ENCODE data around the gene SETD9.

SETD9 gene

DNA sequence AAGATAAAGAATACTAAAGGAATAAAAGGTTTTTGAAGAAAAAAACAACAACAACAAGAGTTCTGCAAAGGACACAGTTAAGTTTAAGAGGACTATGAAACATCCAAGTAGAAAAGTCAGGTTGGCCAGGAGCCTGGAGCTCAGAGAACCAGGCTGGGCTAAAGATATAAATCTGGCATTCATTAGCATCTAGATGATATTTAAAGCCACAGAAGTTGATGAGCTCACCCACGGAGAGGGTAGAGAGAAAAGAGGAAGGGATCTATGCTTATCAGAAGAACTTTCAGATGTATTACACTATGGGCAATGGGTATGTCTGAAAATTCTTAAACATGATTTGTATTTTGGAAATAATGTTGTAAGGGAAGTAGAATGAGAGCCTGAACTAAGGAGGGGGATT, 32.6 kb downstream of the SETD9 start:
- Histone ChIP-seq H3K9ac (ENCODE audit: low read depth, low read length) (no peak overlapping the region), H3K4me3 (ENCODE audit: low read length) (no peak overlapping the region), H3K27me3 (ENCODE audit: insufficient read depth, low read length) (no peaks in the 10 kb centered on the region), H3K9me3 (ENCODE audit: insufficient read depth, low read depth, low read length) (no peaks in the 10 kb centered on the region), H3K36me3 (ENCODE audit: insufficient read depth, low read length) (peaks cover 97% of the 10 kb centered on the region), H3K4me1 (ENCODE audit: insufficient read depth, low read length) (no peaks in the 10 kb centered on the region), H3K27ac (ENCODE audit: low read depth, low read length) (no peak overlapping the region)
- WGBS, result 88% methylated on average over 1 of the region's 1 CpG

DNA sequence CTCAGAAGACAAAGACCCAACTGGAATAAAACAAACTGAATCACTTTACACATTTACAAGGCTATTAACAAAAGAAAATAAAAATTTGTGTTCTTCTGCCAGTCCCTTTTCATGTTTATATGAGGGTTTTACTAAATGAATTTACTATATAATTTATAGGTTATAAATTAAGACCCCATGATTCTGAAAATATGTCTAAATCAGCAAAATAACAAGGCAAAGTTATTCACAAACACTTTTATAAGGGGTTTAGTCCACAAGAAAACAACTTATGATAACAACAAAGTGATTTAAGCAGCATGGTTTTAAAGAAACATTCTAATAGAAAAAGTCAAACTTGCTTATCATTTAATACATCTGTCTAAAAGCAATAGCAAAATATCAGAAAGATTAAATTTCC, 37.7 kb downstream of the SETD9 start:
- no peak overlapping the region for H3K9ac ChIP-seq (ENCODE audit: low read depth, low read length)
- peaks cover 6% of the 10 kb centered on the region for H3K4me1 ChIP-seq (ENCODE audit: insufficient read depth, low read length)
- H3K9me3 ChIP-seq (ENCODE audit: insufficient read depth, low read depth, low read length), result no peaks in the 10 kb centered on the region
- no peaks in the 10 kb centered on the region for H3K27me3 ChIP-seq (ENCODE audit: insufficient read depth, low read length)
- H3K4me3 ChIP-seq (ENCODE audit: low read length), result no peak overlapping the region
- peaks cover 76% of the 10 kb centered on the region for H3K36me3 ChIP-seq (ENCODE audit: insufficient read depth, low read length)
- no peak overlapping the region for H3K27ac ChIP-seq (ENCODE audit: low read depth, low read length)

DNA sequence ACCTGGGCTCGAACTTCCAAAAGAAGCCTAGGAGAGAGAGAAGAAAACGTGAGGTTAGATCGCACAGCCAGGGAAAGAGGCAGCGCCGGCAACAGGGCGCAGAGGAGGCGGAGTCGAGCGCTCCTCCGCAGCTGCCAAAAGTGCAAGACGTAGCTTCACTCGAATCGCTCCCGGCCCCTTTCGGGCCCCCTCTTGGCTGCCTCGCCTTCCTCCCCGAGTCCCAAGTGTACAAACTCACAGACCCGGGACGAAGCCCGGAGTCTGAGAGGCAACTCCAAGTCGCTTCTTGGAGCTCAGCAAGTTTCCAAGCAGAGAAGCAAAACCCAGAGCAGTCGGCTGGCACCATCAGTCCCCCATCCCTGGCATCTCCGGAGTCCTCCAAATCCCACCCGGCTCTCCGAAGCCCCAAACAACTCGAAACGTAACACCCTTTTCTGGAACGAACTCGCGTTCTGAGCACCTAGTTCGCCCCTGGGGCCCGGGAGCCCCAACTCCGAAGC, 41.3 kb downstream of the SETD9 start:
- peak overlapping the region; percentile 87 for H3K9ac ChIP-seq (ENCODE audit: low read depth, low read length)
- H3K9me3 ChIP-seq (ENCODE audit: insufficient read depth, low read depth, low read length), result no peaks in the 10 kb centered on the region
- H3K27ac ChIP-seq (ENCODE audit: low read depth, low read length), result no peak overlapping the region
- H3K36me3 ChIP-seq (ENCODE audit: insufficient read depth, low read length), result peaks cover 42% of the 10 kb centered on the region
- WGBS, result 1% methylated on average over 33 of the region's 33 CpGs
- peaks cover 6% of the 10 kb centered on the region for H3K4me1 ChIP-seq (ENCODE audit: insufficient read depth, low read length)
- peaks cover 23% of the 10 kb centered on the region for H3K27me3 ChIP-seq (ENCODE audit: insufficient read depth, low read length)
- H3K4me3 ChIP-seq (ENCODE audit: low read length), result peak overlapping the region; percentile 68

DNA sequence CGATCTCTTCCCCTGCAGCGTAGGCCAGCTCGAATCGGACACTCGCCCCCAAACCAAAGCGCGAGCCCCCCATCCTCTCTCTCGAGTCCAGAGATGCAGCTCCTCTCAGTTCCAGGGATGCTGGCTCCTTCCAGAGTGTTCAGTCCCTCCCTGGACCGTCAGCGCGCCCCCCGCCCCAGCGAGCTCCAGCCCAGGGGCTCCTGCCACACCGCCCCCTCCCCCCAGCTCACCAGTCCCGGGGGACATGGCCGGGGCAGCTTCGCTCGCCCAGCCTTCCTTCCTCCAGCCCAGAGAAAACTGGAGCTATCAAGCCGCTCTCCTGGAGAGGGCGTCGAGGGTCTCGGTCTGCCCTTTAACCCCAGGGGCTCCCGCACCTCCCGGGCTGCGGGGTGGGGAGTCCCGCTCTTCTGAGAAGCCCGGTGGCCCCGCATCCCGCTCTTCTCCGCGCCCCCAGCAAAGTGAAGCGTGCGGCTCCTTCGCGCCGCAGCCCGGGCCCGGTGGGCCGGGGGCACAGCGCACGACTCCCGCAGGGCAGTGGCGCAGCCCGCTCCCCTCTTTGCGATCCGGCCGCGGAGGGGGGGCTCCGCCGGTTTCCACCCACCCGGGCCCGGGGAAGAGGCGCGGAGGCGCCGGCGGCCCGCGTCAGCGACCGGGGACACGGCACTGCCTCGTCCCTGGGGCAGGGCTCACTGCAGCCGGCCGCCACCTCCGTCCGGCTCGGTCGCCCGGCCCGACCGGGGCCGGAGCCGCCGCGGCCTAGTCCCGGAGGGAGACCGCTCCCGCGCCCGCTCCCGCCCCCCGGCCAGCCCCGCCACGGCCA, 41.9 kb downstream of the SETD9 start:
- Histone ChIP-seq H3K27me3 (ENCODE audit: insufficient read depth, low read length) (peaks cover 23% of the 10 kb centered on the region), H3K9me3 (ENCODE audit: insufficient read depth, low read depth, low read length) (no peaks in the 10 kb centered on the region), H3K27ac (ENCODE audit: low read depth, low read length) (peak overlapping the region; percentile 61), H3K4me3 (ENCODE audit: low read length) (peak overlapping the region; percentile 68), H3K36me3 (ENCODE audit: insufficient read depth, low read length) (peaks cover 36% of the 10 kb centered on the region), H3K4me1 (ENCODE audit: insufficient read depth, low read length) (peaks cover 6% of the 10 kb centered on the region), H3K9ac (ENCODE audit: low read depth, low read length) (peak overlapping the region; percentile 87)
- under 1% methylated on average over 85 of the region's 85 CpGs for WGBS

- peak within 1 kb of the TSS; percentile 68 for H3K4me3 ChIP-seq (ENCODE audit: low read length)
- H3K36me3 ChIP-seq (ENCODE audit: insufficient read depth, low read length), result peaks cover 28% of the 10 kb centered on the region
- H3K9ac ChIP-seq (ENCODE audit: low read depth, low read length), result peak within 1 kb of the TSS; percentile 87
- peak within 1 kb of the TSS; percentile 61 for H3K27ac ChIP-seq (ENCODE audit: low read depth, low read length)
- peaks cover 6% of the 10 kb centered on the region for H3K4me1 ChIP-seq (ENCODE audit: insufficient read depth, low read length)
- under 1% methylated on average over 89 of the region's 89 CpGs for WGBS
- H3K9me3 ChIP-seq (ENCODE audit: insufficient read depth, low read depth, low read length), result no peaks in the 10 kb centered on the region
- peaks cover 23% of the 10 kb centered on the region for H3K27me3 ChIP-seq (ENCODE audit: insufficient read depth, low read length)
Measured at GRCh38 chr5:56951946-56952691, 42.7 kb downstream of the SETD9 start, which contains the start of gene MIER3. TSS of gene MIER3 (minus strand) at chr5:56952123. CDS start at chr5:56952102, 21 bp downstream.

GRCh38 chr5:56954262-56954661, 44.9 kb downstream of the SETD9 start:
- 100% methylated on average over 1 of the region's 1 CpG for WGBS
- Histone ChIP-seq H3K27me3 (ENCODE audit: insufficient read depth, low read length) (peaks cover 23% of the 10 kb centered on the region), H3K27ac (ENCODE audit: low read depth, low read length) (no peak overlapping the region), H3K4me3 (ENCODE audit: low read length) (no peak overlapping the region), H3K9me3 (ENCODE audit: insufficient read depth, low read depth, low read length) (no peaks in the 10 kb centered on the region), H3K9ac (ENCODE audit: low read depth, low read length) (no peak overlapping the region), H3K4me1 (ENCODE audit: insufficient read depth, low read length) (peaks cover 6% of the 10 kb centered on the region), H3K36me3 (ENCODE audit: insufficient read depth, low read length) (peaks cover 8% of the 10 kb centered on the region)

GRCh38 chr5:56958595-56958994, 49.2 kb downstream of the SETD9 start:
- H3K27me3 ChIP-seq (ENCODE audit: insufficient read depth, low read length), result peaks cover 11% of the 10 kb centered on the region; the same call in 1 of the 2 replicates
- H3K36me3 ChIP-seq (ENCODE audit: insufficient read depth, low read length), result no peaks in the 10 kb centered on the region
- WGBS, result 85% methylated on average over 1 of the region's 2 CpGs
- no peak overlapping the region for H3K9ac ChIP-seq (ENCODE audit: low read depth, low read length)
- H3K4me3 ChIP-seq (ENCODE audit: low read length), result no peak overlapping the region
- H3K27ac ChIP-seq (ENCODE audit: low read depth, low read length), result no peak overlapping the region
- no peaks in the 10 kb centered on the region for H3K4me1 ChIP-seq (ENCODE audit: insufficient read depth, low read length)
- no peaks in the 10 kb centered on the region for H3K9me3 ChIP-seq (ENCODE audit: insufficient read depth, low read depth, low read length)

- Histone ChIP-seq H3K4me1 (ENCODE audit: insufficient read depth, low read length) (no peaks in the 10 kb centered on the region), H3K9ac (ENCODE audit: low read depth, low read length) (no peak overlapping the region), H3K27me3 (ENCODE audit: insufficient read depth, low read length) (peaks cover 6% of the 10 kb centered on the region; the same call in 1 of the 2 replicates), H3K27ac (ENCODE audit: low read depth, low read length) (no peak overlapping the region), H3K36me3 (ENCODE audit: insufficient read depth, low read length) (no peaks in the 10 kb centered on the region), H3K9me3 (ENCODE audit: insufficient read depth, low read depth, low read length) (no peaks in the 10 kb centered on the region), H3K4me3 (ENCODE audit: low read length) (no peak overlapping the region)
- WGBS, result 95% methylated on average over 4 of the region's 4 CpGs
Measured at GRCh38 chr5:56959326-56959725, 49.9 kb downstream of the SETD9 start.

DNA sequence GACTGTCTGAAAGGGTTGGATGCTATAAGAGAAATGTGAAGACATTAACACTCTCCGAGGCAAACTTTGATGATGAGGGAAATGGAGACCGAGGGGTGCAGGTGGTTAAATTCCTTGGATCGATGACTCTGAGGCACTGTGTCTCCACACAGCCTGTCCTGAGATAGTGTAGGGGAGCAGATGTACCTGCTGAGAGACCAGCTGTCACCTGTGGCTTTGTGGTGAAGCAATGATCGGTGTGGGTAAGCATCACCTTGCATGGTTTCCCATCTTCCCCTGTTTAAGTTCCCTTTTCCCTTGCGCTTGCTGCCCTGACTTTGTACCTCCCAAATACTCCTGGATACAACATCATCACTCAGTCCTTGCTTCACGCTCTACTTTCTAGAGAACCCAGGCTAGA, 52.4 kb downstream of the SETD9 start:
- WGBS, result 91% methylated on average over 6 of the region's 6 CpGs
- Histone ChIP-seq H3K9me3 (ENCODE audit: insufficient read depth, low read depth, low read length) (no peaks in the 10 kb centered on the region), H3K4me1 (ENCODE audit: insufficient read depth, low read length) (no peaks in the 10 kb centered on the region), H3K4me3 (ENCODE audit: low read length) (no peak overlapping the region), H3K27ac (ENCODE audit: low read depth, low read length) (no peak overlapping the region), H3K27me3 (ENCODE audit: insufficient read depth, low read length) (no peaks in the 10 kb centered on the region), H3K36me3 (ENCODE audit: insufficient read depth, low read length) (no peaks in the 10 kb centered on the region), H3K9ac (ENCODE audit: low read depth, low read length) (no peak overlapping the region)

- no peak overlapping the region for H3K4me3 ChIP-seq (ENCODE audit: low read length)
- H3K36me3 ChIP-seq (ENCODE audit: insufficient read depth, low read length), result no peaks in the 10 kb centered on the region
- no peaks in the 10 kb centered on the region for H3K4me1 ChIP-seq (ENCODE audit: insufficient read depth, low read length)
- H3K9me3 ChIP-seq (ENCODE audit: insufficient read depth, low read depth, low read length), result no peaks in the 10 kb centered on the region
- H3K27ac ChIP-seq (ENCODE audit: low read depth, low read length), result no peak overlapping the region
- no peak overlapping the region for H3K9ac ChIP-seq (ENCODE audit: low read depth, low read length)
- WGBS, result 86% methylated on average over 2 of the region's 2 CpGs
- H3K27me3 ChIP-seq (ENCODE audit: insufficient read depth, low read length), result no peaks in the 10 kb centered on the region
Measured at GRCh38 chr5:56962286-56962685, 52.9 kb downstream of the SETD9 start.

DNA sequence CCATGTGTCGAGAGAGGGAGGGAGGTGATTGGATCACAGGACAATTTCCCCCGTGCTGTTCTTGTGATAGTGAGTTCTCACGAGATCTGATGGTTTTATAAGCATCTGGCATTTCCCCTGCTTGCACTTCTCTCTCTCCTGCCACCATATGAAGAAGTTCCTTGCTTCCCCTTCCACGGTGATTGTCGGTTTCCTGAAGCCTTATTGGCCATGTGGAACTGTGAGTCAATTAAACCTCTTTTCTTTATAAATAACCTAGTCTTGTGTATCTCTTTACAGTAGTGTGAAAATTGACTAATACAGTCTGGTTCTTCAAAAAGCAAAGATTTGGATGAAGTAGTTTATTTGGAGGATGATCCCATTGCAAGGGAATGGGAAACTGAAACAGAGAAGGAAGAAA, 53.9 kb downstream of the SETD9 start:
- 92% methylated on average over 5 of the region's 5 CpGs for WGBS
- H3K4me1 ChIP-seq (ENCODE audit: insufficient read depth, low read length), result no peaks in the 10 kb centered on the region
- H3K27me3 ChIP-seq (ENCODE audit: insufficient read depth, low read length), result no peaks in the 10 kb centered on the region

More for the DNA sequence above, 53.9 kb downstream of the SETD9 start:
- H3K4me3 ChIP-seq (ENCODE audit: low read length), result no peak overlapping the region
- no peak overlapping the region for H3K9ac ChIP-seq (ENCODE audit: low read depth, low read length)
- no peaks in the 10 kb centered on the region for H3K9me3 ChIP-seq (ENCODE audit: insufficient read depth, low read depth, low read length)
- no peak overlapping the region for H3K27ac ChIP-seq (ENCODE audit: low read depth, low read length)
- no peaks in the 10 kb centered on the region for H3K36me3 ChIP-seq (ENCODE audit: insufficient read depth, low read length)
